Ishikawa (cell line): ENCODE measurements around the gene CFAP43.

Experiments
- CEBPB ChIP-seq: IDR thresholded peaks from 2 replicates; pipeline ENCODE4 v1.6.1; 2012
- RAD21 ChIP-seq: IDR thresholded peaks from 2 replicates; pipeline ENCODE4 v1.6.1; 2012; ENCODE audit warnings: low read depth

- no peak for TF ChIP-seq RAD21
- no peak for TF ChIP-seq CEBPB
These were observed 11.3 kb upstream of the CFAP43 start for GRCh38 chr10:104243512-104243911.
